ENCODE data around the gene RBPJL.

DNA sequence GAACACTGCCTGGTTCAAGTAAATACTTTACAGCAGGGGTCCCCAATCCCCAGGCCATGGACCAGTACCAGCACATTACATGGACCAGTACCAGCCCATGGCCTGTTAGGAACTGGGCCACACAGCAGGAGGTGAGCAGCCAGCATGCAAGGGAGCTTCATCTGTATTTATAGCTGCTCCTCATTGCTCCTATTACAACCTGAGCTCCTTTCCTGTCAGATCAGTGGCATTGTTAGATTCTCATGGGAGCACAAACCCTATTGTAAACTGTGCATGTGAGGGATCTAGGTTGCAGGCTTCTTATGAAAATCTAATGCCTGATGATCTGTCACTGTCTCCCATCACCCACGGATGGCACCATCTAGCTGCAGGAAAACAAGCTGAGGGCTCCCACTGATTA, 12.0 kb upstream of the RBPJL start:
- TF ChIP-seq, protein P1, sequence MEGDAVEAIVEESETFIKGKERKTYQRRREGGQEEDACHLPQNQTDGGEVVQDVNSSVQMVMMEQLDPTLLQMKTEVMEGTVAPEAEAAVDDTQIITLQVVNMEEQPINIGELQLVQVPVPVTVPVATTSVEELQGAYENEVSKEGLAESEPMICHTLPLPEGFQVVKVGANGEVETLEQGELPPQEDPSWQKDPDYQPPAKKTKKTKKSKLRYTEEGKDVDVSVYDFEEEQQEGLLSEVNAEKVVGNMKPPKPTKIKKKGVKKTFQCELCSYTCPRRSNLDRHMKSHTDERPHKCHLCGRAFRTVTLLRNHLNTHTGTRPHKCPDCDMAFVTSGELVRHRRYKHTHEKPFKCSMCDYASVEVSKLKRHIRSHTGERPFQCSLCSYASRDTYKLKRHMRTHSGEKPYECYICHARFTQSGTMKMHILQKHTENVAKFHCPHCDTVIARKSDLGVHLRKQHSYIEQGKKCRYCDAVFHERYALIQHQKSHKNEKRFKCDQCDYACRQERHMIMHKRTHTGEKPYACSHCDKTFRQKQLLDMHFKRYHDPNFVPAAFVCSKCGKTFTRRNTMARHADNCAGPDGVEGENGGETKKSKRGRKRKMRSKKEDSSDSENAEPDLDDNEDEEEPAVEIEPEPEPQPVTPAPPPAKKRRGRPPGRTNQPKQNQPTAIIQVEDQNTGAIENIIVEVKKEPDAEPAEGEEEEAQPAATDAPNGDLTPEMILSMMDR (IDR thresholded peaks at IDR 0.05), result no peak
- TF ChIP-seq, protein P2, sequence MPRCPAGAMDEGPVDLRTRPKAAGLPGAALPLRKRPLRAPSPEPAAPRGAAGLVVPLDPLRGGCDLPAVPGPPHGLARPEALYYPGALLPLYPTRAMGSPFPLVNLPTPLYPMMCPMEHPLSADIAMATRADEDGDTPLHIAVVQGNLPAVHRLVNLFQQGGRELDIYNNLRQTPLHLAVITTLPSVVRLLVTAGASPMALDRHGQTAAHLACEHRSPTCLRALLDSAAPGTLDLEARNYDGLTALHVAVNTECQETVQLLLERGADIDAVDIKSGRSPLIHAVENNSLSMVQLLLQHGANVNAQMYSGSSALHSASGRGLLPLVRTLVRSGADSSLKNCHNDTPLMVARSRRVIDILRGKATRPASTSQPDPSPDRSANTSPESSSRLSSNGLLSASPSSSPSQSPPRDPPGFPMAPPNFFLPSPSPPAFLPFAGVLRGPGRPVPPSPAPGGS (IDR thresholded peaks at IDR 0.05), result no peak
- TF ChIP-seq SMC3 (IDR thresholded peaks at IDR 0.05) (no peak), FOSL2 (IDR thresholded peaks at IDR 0.05) (no peak), FOSL2 (CRISPR knock-in tag; IDR thresholded peaks at IDR 0.05) (no peak), POLR2A (IDR thresholded peaks at IDR 0.05; ENCODE audit: low read length) (no peak), CBX8 (IDR thresholded peaks at IDR 0.05) (no peak), RAD21 (conservative IDR thresholded peaks at IDR 0.05 in 1 of 2, IDR thresholded peaks at IDR 0.05 in 1 of 2) (no peak), RCOR1 (IDR thresholded peaks at IDR 0.05; ENCODE audit: low read depth, low read length) (no peak)
- TF ChIP-seq, protein P3, sequence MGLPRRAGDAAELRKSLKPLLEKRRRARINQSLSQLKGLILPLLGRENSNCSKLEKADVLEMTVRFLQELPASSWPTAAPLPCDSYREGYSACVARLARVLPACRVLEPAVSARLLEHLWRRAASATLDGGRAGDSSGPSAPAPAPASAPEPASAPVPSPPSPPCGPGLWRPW (IDR thresholded peaks at IDR 0.05), result no peak
- TF ChIP-seq, protein P4, sequence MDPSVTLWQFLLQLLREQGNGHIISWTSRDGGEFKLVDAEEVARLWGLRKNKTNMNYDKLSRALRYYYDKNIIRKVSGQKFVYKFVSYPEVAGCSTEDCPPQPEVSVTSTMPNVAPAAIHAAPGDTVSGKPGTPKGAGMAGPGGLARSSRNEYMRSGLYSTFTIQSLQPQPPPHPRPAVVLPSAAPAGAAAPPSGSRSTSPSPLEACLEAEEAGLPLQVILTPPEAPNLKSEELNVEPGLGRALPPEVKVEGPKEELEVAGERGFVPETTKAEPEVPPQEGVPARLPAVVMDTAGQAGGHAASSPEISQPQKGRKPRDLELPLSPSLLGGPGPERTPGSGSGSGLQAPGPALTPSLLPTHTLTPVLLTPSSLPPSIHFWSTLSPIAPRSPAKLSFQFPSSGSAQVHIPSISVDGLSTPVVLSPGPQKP (IDR thresholded peaks at IDR 0.05; ENCODE audit: low read depth, low read length), result no peak
